ENCODE data around the gene PPP2R3A.

DNA sequence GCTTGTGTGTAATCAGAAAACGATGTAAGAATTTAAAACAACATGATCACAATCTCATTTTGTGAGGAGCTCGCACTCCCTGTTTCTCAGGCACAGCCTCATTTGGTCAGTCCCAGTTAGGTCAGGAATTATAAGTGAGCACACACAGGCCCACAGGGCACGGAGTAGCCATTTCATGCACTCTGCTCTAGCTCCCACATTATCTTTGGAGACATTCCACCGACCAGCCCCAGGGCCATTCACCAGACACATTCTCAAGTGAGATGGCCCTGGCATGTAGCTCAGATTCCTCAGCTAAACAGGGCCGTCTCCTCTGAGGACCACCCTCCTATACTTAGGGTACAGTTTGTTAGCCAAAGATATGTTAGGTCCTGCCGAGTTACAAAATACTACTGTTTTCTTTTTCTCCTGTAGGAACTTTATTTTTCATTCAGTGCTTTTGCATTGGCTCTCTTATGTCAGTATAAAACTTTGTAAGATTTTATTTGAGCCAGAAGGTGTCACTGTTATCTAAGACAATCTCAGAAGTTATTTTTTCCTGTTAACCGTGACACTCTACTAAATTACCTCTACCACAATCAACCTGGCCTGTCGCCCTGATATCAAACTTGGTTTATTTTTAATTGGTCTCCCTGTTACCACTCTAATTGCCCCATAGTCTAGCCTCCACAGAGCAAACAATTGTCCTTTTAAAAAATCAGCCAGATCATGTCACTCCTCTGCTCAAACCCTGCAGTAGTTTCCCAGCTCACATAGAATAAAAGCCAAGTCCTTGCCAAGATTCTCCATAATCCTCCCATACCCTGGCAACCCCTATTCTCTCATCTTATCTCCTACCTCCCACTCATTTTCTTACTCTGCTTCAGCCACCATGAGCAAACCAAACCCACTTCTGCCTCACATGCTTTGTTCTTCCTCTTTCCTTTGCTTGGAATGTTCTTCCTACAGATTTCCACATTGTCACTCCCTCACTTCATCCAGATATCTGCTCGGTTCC is 105.7 kb downstream of the PPP2R3A start:
- TF ChIP-seq, protein P1, sequence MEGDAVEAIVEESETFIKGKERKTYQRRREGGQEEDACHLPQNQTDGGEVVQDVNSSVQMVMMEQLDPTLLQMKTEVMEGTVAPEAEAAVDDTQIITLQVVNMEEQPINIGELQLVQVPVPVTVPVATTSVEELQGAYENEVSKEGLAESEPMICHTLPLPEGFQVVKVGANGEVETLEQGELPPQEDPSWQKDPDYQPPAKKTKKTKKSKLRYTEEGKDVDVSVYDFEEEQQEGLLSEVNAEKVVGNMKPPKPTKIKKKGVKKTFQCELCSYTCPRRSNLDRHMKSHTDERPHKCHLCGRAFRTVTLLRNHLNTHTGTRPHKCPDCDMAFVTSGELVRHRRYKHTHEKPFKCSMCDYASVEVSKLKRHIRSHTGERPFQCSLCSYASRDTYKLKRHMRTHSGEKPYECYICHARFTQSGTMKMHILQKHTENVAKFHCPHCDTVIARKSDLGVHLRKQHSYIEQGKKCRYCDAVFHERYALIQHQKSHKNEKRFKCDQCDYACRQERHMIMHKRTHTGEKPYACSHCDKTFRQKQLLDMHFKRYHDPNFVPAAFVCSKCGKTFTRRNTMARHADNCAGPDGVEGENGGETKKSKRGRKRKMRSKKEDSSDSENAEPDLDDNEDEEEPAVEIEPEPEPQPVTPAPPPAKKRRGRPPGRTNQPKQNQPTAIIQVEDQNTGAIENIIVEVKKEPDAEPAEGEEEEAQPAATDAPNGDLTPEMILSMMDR (conservative IDR thresholded peaks at IDR 0.05; ENCODE audit: low read depth, low read length): no peak
- TF ChIP-seq CEBPB (IDR thresholded peaks at IDR 0.05; ENCODE audit: low read depth, low read length): no peak
- TF ChIP-seq CHD1 (IDR thresholded peaks at IDR 0.05; ENCODE audit: low read depth, low read length): no peak
- no peak for TF ChIP-seq MAZ (IDR thresholded peaks at IDR 0.05; ENCODE audit: borderline replicate concordance, low read depth, low read length)
